ENCODE measurements around the gene LGALSL. TPM values are rescaled to one million over a fixed set of nuclear protein-coding genes. Genes with fewer than 3 reads are reported as not detected.

LGALSL gene
- total and polyA plus RNA-seq, 2 of the 13 experiments (the other 11 are each of a cell fraction or from before 2014, with no cell fraction given), result 15.4 to 20.0 TPM

GRCh38 chr2:64453770-64454385 is at the start of gene LGALSL (continued):
- TF ChIP-seq ZNF556 (CRISPR knock-in tag; IDR thresholded peaks at IDR 0.05; ENCODE audit: borderline replicate concordance) (peak; percentile 17; the same call in 1 of the 2 replicates), SATB2 (CRISPR knock-in tag; IDR thresholded peaks at IDR 0.05) (no peak), MEIS2 (CRISPR knock-in tag; IDR thresholded peaks at IDR 0.05) (no peak), TRIM24 (CRISPR knock-in tag; IDR thresholded peaks at IDR 0.05) (no peak), NFRKB (IDR thresholded peaks at IDR 0.05) (no peak), ZNF335 (CRISPR knock-in tag; IDR thresholded peaks at IDR 0.05) (no peak), SALL1 (CRISPR knock-in tag; IDR thresholded peaks at IDR 0.05) (peak; percentile 55; the same call in 1 of the 2 replicates), HDAC1 (CRISPR knock-in tag; IDR thresholded peaks at IDR 0.05) (peak; percentile 31), KDM2A (CRISPR knock-in tag; IDR thresholded peaks at IDR 0.05; ENCODE audit: borderline replicate concordance, low read depth) (peak; percentile 64), HMG20A (CRISPR knock-in tag; IDR thresholded peaks at IDR 0.05; ENCODE audit: borderline replicate concordance) (no peak), ZNF20 (CRISPR knock-in tag; IDR thresholded peaks at IDR 0.05) (no peak), ZNF672 (CRISPR knock-in tag; IDR thresholded peaks at IDR 0.05) (no peak; the same call in 1 of the 2 replicates), ZFY (CRISPR knock-in tag; IDR thresholded peaks at IDR 0.05) (peak; percentile 90), ZNF501 (CRISPR knock-in tag; IDR thresholded peaks at IDR 0.05) (peak; percentile 33; the same call in 1 of the 2 replicates), TBX3 (IDR thresholded peaks at IDR 0.05; ENCODE audit: borderline replicate concordance) (no peak), RERE (CRISPR knock-in tag; IDR thresholded peaks at IDR 0.05; ENCODE audit: low read depth) (no peak), DNMT1 (CRISPR knock-in tag; IDR thresholded peaks at IDR 0.05) (no peak)
- TF ChIP-seq, protein P1, sequence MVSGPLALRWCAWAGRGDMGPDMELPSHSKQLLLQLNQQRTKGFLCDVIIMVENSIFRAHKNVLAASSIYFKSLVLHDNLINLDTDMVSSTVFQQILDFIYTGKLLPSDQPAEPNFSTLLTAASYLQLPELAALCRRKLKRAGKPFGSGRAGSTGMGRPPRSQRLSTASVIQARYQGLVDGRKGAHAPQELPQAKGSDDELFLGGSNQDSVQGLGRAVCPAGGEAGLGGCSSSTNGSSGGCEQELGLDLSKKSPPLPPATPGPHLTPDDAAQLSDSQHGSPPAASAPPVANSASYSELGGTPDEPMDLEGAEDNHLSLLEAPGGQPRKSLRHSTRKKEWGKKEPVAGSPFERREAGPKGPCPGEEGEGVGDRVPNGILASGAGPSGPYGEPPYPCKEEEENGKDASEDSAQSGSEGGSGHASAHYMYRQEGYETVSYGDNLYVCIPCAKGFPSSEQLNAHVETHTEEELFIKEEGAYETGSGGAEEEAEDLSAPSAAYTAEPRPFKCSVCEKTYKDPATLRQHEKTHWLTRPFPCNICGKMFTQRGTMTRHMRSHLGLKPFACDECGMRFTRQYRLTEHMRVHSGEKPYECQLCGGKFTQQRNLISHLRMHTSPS (CRISPR knock-in tag; IDR thresholded peaks at IDR 0.05; ENCODE audit: low read depth), result peak; percentile 5; the same call in 1 of the 2 replicates
- TF ChIP-seq, protein P2, sequence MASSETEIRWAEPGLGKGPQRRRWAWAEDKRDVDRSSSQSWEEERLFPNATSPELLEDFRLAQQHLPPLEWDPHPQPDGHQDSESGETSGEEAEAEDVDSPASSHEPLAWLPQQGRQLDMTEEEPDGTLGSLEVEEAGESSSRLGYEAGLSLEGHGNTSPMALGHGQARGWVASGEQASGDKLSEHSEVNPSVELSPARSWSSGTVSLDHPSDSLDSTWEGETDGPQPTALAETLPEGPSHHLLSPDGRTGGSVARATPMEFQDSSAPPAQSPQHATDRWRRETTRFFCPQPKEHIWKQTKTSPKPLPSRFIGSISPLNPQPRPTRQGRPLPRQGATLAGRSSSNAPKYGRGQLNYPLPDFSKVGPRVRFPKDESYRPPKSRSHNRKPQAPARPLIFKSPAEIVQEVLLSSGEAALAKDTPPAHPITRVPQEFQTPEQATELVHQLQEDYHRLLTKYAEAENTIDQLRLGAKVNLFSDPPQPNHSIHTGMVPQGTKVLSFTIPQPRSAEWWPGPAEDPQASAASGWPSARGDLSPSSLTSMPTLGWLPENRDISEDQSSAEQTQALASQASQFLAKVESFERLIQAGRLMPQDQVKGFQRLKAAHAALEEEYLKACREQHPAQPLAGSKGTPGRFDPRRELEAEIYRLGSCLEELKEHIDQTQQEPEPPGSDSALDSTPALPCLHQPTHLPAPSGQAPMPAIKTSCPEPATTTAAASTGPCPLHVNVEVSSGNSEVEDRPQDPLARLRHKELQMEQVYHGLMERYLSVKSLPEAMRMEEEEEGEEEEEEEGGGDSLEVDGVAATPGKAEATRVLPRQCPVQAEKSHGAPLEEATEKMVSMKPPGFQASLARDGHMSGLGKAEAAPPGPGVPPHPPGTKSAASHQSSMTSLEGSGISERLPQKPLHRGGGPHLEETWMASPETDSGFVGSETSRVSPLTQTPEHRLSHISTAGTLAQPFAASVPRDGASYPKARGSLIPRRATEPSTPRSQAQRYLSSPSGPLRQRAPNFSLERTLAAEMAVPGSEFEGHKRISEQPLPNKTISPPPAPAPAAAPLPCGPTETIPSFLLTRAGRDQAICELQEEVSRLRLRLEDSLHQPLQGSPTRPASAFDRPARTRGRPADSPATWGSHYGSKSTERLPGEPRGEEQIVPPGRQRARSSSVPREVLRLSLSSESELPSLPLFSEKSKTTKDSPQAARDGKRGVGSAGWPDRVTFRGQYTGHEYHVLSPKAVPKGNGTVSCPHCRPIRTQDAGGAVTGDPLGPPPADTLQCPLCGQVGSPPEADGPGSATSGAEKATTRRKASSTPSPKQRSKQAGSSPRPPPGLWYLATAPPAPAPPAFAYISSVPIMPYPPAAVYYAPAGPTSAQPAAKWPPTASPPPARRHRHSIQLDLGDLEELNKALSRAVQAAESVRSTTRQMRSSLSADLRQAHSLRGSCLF (CRISPR knock-in tag; IDR thresholded peaks at IDR 0.05; ENCODE audit: borderline replicate concordance), result no peak
